H1 (cell line): ENCODE data around the gene EFNA3.

Experiments used
- CREB1 ChIP-seq: IDR thresholded peaks from 2 replicates; pipeline ENCODE4 v1.6.1; 2012; ENCODE audit warnings: inconsistent platforms
- CTCF ChIP-seq, 3 experiments: IDR thresholded peaks; 1 replicate in 2 of 3; 2 replicates in 1 of 3; pipeline versions ENCODE4 v1.5.1 to v1.6.1; 2011; ENCODE audit warnings: low read length in 3 of 3, mild to moderate bottlenecking in 3 of 3, inconsistent platforms in 2 of 3, low read depth in 1 of 3, moderate library complexity in 1 of 3; ENCODE audit not compliant: insufficient read depth in 1 of 3; ENCODE audit errors: control extremely low read depth in 1 of 3
- E2F6 ChIP-seq: IDR thresholded peaks from 2 replicates; pipeline ENCODE4 v1.6.1; 2012; ENCODE audit warnings: inconsistent platforms
- EP300 ChIP-seq, 2 experiments: IDR thresholded peaks; 1 replicate in 1 of 2; 2 replicates in 1 of 2; pipeline ENCODE4 v1.6.1; 2011 to 2012; ENCODE audit warnings: low read depth in 2 of 2, low read length in 2 of 2, mild to moderate bottlenecking in 2 of 2, borderline replicate concordance in 1 of 2, inconsistent platforms in 1 of 2, moderate library complexity in 1 of 2
- GABPA ChIP-seq: IDR thresholded peaks from 2 replicates; pipeline ENCODE4 v1.6.1; 2011; ENCODE audit warnings: mild to moderate bottlenecking, low read length, moderate library complexity, borderline replicate concordance; ENCODE audit not compliant: insufficient read depth
- JUND ChIP-seq: IDR thresholded peaks from 2 replicates; pipeline ENCODE4 v1.6.1; 2011; ENCODE audit warnings: mild to moderate bottlenecking, improper control_type of control experiment, low read length
- MAFK ChIP-seq: IDR thresholded peaks from 2 replicates; pipeline ENCODE4 v1.6.1; 2012; ENCODE audit warnings: low read depth, mild to moderate bottlenecking, improper control_type of control experiment, low read length
- NRF1 ChIP-seq: IDR thresholded peaks from 2 replicates; pipeline ENCODE4 v1.6.1; 2011; ENCODE audit warnings: mild to moderate bottlenecking, low read depth, low read length, improper control_type of control experiment
- TBP ChIP-seq: IDR thresholded peaks from 2 replicates; pipeline ENCODE4 v1.6.1; 2011; ENCODE audit warnings: low read depth, low read length, improper control_type of control experiment

- TF ChIP-seq JUND (no peak), CTCF (IDR thresholded peaks at IDR 0.05; ENCODE audit: control extremely low read depth in 1 of 3, insufficient read depth in 1 of 3, low read depth in 1 of 3, low read length in 3 of 3) (no peak), NRF1 (no peak), E2F6 (no peak), MAFK (no peak), EP300 (IDR thresholded peaks at IDR 0.05; ENCODE audit: borderline replicate concordance in 1 of 2, low read depth in 2 of 2, low read length in 2 of 2) (no peak), GABPA (no peak), CREB1 (no peak), TBP (no peak)
These were observed 39.9 kb upstream of the EFNA3 start for GRCh38 chr1:155038602-155039307.
